CD4-positive, alpha-beta T cell treated with Interleukin-6 at 100 ng/mL for 8 hours (primary cell): ENCODE data around the gene ZMYND11.
"Not testable (repeated sequence)": the region's sequence is repeated elsewhere in the genome, so short reads cannot be mapped to it uniquely, and the experiment has no call there.

Experiments
- DNase-seq: peaks from one replicate; pipeline ENCODE4 v3.0.0-alpha.2; 2020; ENCODE audit warnings: mixed read lengths, low spot score

ZMYND11 gene

DNA sequence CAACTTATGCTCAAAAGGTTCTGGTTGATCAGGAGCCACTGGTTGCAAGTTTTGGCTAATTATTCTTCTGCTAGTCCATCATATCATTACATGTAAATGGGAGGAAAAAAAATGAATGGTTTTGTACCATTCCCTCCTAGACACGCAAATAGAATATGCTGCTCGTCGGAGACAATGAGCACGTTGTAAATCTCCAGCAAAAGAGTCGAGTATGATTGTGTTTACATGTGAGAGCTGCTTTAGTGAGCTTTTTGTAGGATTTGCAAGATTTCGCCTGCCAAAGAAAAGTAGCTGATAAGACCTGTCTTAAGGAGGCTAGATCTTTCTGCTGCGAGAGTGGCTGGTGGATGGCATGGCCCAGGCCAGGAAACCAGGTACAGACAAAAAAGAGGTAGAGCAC lies 109.0 kb downstream of the ZMYND11 start:
- DNase-seq, result no peak

- DNase-seq, result no peak
Measured at GRCh38 chr10:246431-246830, 111.2 kb downstream of the ZMYND11 start.

DNA sequence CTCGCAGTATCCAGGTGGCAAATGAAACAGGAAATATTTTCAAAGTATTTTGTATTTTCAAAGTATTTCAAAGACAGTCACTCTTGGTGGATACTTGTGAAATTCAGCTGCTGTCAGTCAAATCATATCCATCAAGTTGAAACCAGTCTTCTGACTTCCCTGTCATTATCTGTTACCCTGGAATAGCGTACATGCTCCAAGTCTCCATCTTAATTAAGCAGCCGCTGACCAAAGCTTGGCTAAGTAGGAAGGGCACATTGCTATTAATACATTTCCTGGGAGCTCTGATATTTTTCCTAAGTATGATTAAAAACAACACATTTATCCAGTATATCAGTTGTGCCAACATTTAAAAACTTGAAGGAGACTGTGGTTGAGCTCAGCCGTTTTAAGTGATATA lies 112.2 kb downstream of the ZMYND11 start:
- no peak for DNase-seq

- no peak for DNase-seq
Measured at GRCh38 chr10:248307-248706, 113.1 kb downstream of the ZMYND11 start.

DNA sequence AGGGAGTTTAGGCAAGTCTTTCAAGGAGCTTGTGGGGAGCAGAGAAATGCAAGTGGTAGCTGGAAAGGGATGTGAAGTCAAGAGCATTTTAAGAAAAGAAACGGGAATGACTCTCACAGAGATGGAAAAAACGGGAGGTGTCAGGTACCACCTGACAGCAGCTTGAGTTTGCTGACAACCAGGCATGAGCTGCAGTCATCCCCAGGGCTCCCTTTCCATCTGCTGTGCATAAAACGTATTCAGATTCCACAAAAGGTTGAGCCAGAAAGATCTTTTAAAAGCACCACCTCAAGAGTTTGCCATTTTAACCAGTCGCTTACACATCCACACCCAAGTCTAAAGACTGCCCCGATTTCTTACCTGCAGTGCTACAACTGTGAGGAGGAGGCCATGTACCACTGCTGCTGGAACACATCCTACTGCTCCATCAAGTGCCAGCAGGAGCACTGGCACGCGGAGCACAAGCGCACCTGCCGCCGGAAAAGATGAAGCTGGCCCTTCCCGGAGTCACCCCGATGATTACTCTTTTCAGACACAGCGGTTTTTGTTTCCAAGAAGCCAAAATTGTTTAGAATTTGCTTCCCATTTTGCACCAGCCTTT lies 116.8 kb downstream of the ZMYND11 start:
- no peak for DNase-seq

- DNase-seq, result no peak
Measured at GRCh38 chr10:260819-261429, 125.7 kb downstream of the ZMYND11 start.

- DNase-seq, result not testable (repeated sequence)
Measured at GRCh38 chr10:264160-265073, 129.2 kb downstream of the ZMYND11 start.

- DNase-seq, result not testable (repeated sequence)
Measured at GRCh38 chr10:265074-265440, 129.8 kb downstream of the ZMYND11 start.

- DNase-seq, result not testable (repeated sequence)
Measured at GRCh38 chr10:265816-266588, 130.7 kb downstream of the ZMYND11 start.

- DNase-seq, result no peak
Measured at GRCh38 chr10:266974-267425, 131.7 kb downstream of the ZMYND11 start.

DNA sequence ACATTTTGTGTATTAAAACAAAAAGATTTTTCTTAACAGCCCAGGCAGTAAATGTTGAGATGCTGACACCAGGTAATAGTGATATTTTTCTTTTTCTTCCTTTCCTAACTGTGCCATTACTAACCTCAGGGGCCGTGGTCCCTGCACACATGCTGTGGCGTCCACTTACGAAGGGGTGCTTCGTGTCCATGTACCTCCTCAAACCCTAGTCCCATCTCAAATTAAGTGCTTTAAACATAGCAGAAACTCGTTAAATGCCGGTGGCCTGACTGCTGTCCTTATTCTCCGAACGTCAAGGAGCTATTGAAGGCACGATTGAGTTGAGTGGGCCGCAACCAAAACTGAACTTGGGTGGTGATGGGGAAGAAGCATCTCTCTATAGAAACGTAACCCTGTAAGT lies 132.4 kb downstream of the ZMYND11 start:
- DNase-seq, result no peak

DNA sequence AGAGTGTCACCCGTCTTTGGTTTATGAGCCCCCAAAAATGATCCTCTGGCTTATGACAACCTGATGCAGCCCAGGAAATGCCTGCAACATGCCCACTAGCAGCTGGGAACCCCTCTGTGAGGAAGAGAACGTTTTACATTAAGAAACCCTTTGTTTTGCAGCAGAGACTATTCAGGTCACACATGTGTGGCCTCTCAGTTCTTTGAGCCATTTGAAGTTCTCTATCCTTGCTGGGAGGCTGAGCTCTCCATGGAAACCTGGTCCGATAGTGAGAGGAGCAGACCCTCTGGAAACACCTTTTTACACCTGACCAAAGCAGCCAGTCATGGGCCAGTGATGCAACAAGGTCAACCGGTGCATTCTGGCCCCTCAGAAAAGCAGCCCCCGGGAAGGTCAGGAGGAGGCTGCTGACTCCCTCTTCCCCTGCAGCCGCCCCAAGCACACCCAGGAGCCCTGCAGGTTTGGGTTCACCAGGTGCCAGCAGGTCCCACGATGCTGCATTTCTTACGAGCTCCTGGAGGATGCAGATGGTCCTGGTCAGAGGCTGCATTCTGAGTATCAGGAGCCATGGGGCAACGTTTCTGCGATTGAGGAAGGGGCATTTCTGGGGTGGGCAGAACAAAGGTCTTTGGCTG lies 134.3 kb downstream of the ZMYND11 start:
- no peak for DNase-seq

DNA sequence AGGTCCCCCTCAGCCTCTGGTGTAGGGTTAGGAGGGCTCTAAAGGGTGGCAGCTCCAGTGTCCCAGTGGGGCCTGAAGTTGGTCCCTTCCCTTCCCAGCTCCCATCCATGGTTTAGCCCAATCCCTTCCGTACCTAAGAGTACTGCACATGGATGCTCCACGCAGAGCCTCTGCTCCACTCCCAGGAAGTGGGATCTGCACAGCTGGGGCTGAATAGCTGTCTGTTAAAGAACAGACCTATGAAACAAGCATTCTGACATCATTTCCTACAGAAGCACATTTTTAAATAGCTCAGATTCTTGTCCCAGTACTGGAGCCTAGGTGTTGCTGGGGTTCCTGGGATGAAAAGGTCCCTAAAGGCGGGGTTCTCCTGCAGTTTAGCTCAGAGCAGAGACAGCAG lies 135.9 kb downstream of the ZMYND11 start:
- DNase-seq, result no peak

DNA sequence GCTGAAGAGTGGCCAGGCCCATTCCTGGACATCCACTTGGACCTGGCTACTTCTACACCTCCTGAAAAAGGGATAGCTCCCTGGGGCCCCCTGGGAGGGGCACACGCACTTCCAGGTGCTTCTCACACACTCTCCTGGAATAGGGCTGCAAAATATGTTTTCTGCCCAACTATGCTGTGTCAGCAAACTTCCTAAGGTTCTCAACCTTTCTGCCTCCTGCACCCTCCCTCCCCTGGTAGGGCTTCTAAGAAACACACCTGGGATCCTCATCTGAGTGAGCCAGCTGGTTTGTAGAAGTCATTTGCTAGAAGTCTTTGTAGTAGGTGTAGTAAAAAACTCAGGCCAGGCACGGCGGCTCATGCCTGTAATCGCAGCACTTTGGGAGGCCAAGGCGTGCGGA lies 136.5 kb downstream of the ZMYND11 start:
- DNase-seq, result no peak

- DNase-seq, result no peak
Measured at GRCh38 chr10:273088-273487, 137.8 kb downstream of the ZMYND11 start.

- DNase-seq, result no peak
Measured at GRCh38 chr10:274866-275265, 139.6 kb downstream of the ZMYND11 start.

DNA sequence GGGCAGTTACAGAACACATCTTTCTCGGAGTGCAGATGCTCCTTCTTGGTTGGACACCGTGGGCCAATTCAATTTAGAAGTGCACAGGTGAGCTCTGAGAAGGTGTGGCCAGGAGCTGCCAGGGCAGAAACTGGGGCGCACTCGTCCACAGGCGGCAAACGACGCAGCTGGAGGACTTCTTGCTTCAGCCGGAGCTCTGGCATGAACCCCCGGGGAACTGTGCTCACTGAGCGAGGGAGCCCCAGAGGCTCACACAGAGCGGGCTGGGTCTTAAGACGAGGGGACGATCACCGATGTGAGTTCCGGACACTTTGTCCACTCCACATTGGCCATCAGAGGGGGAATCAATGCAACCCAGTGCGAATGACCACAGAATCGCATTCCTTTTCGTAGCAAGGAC lies 140.4 kb downstream of the ZMYND11 start:
- no peak for DNase-seq

- DNase-seq, result no peak
Measured at GRCh38 chr10:277963-278362, 142.7 kb downstream of the ZMYND11 start.

DNA sequence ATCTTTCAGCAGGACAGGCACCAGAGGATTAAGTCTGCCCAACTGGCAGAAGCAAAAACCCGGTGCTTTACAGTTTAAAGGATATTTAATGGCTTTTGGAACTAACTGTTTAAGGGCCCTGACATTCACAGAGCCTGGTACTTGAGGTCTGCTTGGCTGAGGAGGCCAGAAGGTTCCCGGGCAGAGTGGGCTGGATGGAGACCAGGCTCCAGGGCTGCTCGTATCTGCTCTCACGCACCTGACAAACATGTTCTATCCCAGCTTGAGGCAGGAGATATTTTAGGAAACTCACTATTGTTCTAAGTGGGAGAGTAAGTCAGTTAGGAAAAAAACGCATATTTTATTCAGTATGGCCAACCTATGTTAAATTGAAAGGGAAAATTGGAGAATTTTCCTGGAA lies 143.5 kb downstream of the ZMYND11 start:
- no peak for DNase-seq

DNA sequence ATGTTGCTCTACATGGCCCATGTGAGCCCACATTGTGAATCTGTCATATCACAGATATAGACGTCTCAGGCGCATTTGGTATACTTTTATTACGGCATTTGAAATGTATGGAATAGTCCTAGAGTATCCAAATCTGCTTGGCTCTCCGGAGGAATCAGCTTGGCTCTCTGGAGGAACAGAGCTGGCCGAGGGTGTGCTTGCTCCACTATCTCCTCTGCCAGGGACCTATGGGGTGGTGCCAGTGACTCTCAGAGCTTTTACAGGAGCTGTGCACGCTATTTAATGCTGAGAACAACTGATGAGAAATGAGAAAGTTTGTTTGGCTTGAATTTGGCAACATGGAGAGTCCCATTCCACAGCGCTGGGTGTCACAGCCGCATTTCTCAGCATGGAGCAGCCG lies 144.0 kb downstream of the ZMYND11 start:
- no peak for DNase-seq

- DNase-seq, result no peak
Measured at GRCh38 chr10:279655-280054, 144.4 kb downstream of the ZMYND11 start.
